GM18508 (cell line): ENCODE results near the gene SNN.

Experiments
- ATAC-seq: cut with Tn5 transposase; IDR thresholded peaks from one replicate; pipeline ENCODE4 v1.9.1; 2021; ENCODE audit warnings: moderate number of reproducible peaks; ENCODE audit not compliant: insufficient read depth, unreplicated experiment

The SNN gene

GRCh38 chr16:11677959-11678881 lies 10.0 kb downstream of the SNN start:
- no peak for ATAC-seq

- no peak for ATAC-seq
These were observed 11.0 kb downstream of the SNN start for GRCh38 chr16:11679250-11679649.

- ATAC-seq, result no peak
These were observed 12.0 kb downstream of the SNN start for GRCh38 chr16:11679941-11680911.

- ATAC-seq, result no peak
These were observed 13.3 kb downstream of the SNN start for GRCh38 chr16:11681556-11681955.

- ATAC-seq, result no peak
These were observed 13.9 kb downstream of the SNN start for GRCh38 chr16:11681976-11682654.

- no peak for ATAC-seq
These were observed 14.4 kb downstream of the SNN start for GRCh38 chr16:11682655-11683096.

GRCh38 chr16:11683145-11683544 lies 14.9 kb downstream of the SNN start:
- no peak for ATAC-seq

GRCh38 chr16:11684231-11685025 lies 16.2 kb downstream of the SNN start:
- ATAC-seq, result no peak

GRCh38 chr16:11685844-11686618 lies 17.8 kb downstream of the SNN start:
- ATAC-seq, result no peak

GRCh38 chr16:11686713-11687380 lies 18.6 kb downstream of the SNN start:
- no peak for ATAC-seq

GRCh38 chr16:11687601-11688519 lies 19.6 kb downstream of the SNN start:
- ATAC-seq, result no peak

- ATAC-seq, result no peak
These were observed 20.2 kb downstream of the SNN start for GRCh38 chr16:11688520-11688886.

- peak; percentile 66 for ATAC-seq
These were observed 21.0 kb downstream of the SNN start for GRCh38 chr16:11689031-11689840.

- ATAC-seq, result no peak
These were observed 23.0 kb downstream of the SNN start for GRCh38 chr16:11691235-11691634.

GRCh38 chr16:11691771-11692170 lies 23.5 kb downstream of the SNN start:
- no peak for ATAC-seq

- no peak for ATAC-seq
These were observed 23.9 kb downstream of the SNN start for GRCh38 chr16:11692171-11692570.

GRCh38 chr16:11692651-11693050 lies 24.4 kb downstream of the SNN start:
- no peak for ATAC-seq
